Parathyroid adenoma (tissue), 2 donors: Measurements from ENCODE around the gene GRK3.

ENCODE experiments used
- H2AFZ ChIP-seq: fragments of 300-600 bp; sonication (generic); one replicate; pipeline ENCODE4 v1.7.0; 2017; ENCODE audit warnings: antibody characterized with exemption, mild to moderate bottlenecking
- H3K27ac ChIP-seq: fragments of 300-600 bp; sonication (generic); one replicate; pipeline ENCODE4 v1.7.0; 2017
- H3K27me3 ChIP-seq: fragments of 300-600 bp; sonication (generic); one replicate; pipeline ENCODE4 v1.7.0; 2017; ENCODE audit warnings: low read length; ENCODE audit not compliant: control insufficient read depth, insufficient read depth
- H3K36me3 ChIP-seq: fragments of 300-600 bp; sonication (generic); one replicate; pipeline ENCODE4 v1.7.0; 2017; ENCODE audit warnings: low read length; ENCODE audit not compliant: control insufficient read depth, insufficient read depth
- H3K4me1 ChIP-seq: fragments of 300-600 bp; sonication (generic); one replicate; pipeline ENCODE4 v1.7.0; 2017; ENCODE audit warnings: control low read depth
- H3K4me2 ChIP-seq: fragments of 300-600 bp; sonication (generic); one replicate; pipeline ENCODE4 v1.7.0; 2017; ENCODE audit warnings: low read length
- H3K4me3 ChIP-seq: fragments of 300-600 bp; sonication (generic); one replicate; pipeline ENCODE4 v1.7.0; 2017; ENCODE audit warnings: low read depth, low read length
- H3K79me2 ChIP-seq: fragments of 300-600 bp; sonication (generic); one replicate; pipeline ENCODE4 v1.7.0; 2017; ENCODE audit warnings: control low read depth
- H3K9ac ChIP-seq: fragments of 300-600 bp; sonication (generic); one replicate; pipeline ENCODE4 v1.7.0; 2017; ENCODE audit warnings: mild to moderate bottlenecking
- H3K9me3 ChIP-seq: fragments of 300-600 bp; sonication (generic); one replicate; pipeline ENCODE4 v1.7.0; 2017; ENCODE audit warnings: low read length; ENCODE audit not compliant: control insufficient read depth
- CTCF ChIP-seq: fragments of 300-600 bp; sonication (generic); IDR thresholded peaks from one replicate; pipeline ENCODE4 v1.7.0; 2017; ENCODE audit warnings: antibody characterized with exemption, mild to moderate bottlenecking
- donor health status: primary hyperparathyroidism.

The GRK3 gene

DNA sequence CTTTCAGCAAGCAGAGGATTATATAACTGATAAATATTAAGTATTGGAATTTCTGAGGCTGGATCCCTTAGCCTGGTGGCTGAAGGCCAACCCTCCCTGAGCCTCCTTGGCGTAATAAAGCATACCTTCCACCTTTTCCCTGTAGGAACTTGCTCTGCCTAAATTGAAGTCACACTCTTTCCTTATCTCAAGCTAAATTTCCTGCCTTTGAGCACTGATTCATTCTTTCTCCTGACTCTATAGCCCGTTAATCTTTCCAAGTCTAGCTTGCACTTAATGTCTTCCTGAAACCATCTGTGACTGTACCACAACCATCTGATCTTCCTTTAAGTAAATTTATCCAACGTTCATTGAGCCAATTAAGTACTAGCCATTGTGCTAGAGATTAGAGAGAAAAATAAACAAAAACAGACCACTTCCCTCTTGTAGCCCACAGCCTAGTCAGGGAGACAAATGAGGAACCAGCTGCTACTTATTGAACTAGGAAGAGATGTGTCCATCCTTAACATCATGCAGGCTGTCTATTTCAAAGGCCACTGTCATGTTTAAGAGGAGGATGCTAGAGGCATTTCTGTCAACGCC is 62.9 kb downstream of the GRK3 start:
- Histone ChIP-seq H3K79me2 (no peaks in the 10 kb centered on the region), H3K4me3 (no peak overlapping the region), H3K9me3 (no peaks in the 10 kb centered on the region), H3K36me3 (no peaks in the 10 kb centered on the region), H3K4me1 (no peaks in the 10 kb centered on the region), H3K27me3 (no peaks in the 10 kb centered on the region), H3K4me2 (no peak overlapping the region), H3K9ac (no peak overlapping the region), H2AFZ (no peak overlapping the region), H3K27ac (no peak overlapping the region)
- TF ChIP-seq CTCF = no peak

- Histone ChIP-seq H3K27ac (no peak overlapping the region), H3K79me2 (no peaks in the 10 kb centered on the region), H3K4me3 (no peak overlapping the region), H3K4me2 (no peak overlapping the region), H3K36me3 (no peaks in the 10 kb centered on the region), H2AFZ (no peak overlapping the region), H3K9ac (no peak overlapping the region), H3K27me3 (no peaks in the 10 kb centered on the region), H3K4me1 (no peaks in the 10 kb centered on the region), H3K9me3 (no peaks in the 10 kb centered on the region)
- TF ChIP-seq CTCF = no peak
Measured at GRCh38 chr22:25628494-25628893, 64.0 kb downstream of the GRK3 start.

DNA sequence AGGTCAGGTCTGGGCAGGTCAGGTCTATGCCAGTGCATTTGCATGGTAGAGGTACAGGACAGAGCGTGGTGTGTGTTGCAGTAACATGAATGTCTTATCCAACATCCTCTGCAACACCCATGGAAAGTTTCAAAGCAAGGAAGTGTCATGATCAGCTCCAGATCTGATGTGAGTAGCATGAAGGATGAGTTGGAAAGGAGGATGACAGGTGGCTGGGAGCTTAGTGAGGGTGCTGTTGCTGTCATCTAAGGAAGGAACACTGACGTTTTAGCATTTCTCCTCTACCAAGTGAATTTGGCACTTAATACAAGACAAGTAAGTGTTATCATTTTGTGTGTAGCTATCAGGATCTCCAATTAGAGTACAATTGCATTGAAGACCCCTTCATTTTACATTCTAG is 65.1 kb downstream of the GRK3 start:
- Histone ChIP-seq H3K27ac (no peak overlapping the region), H2AFZ (no peak overlapping the region), H3K36me3 (no peaks in the 10 kb centered on the region), H3K9me3 (no peaks in the 10 kb centered on the region), H3K9ac (no peak overlapping the region), H3K4me3 (no peak overlapping the region), H3K4me2 (no peak overlapping the region), H3K4me1 (no peaks in the 10 kb centered on the region), H3K27me3 (no peaks in the 10 kb centered on the region), H3K79me2 (no peaks in the 10 kb centered on the region)
- TF ChIP-seq CTCF = no peak

- Histone ChIP-seq H3K4me2 (no peak overlapping the region), H3K4me1 (no peaks in the 10 kb centered on the region), H3K36me3 (no peaks in the 10 kb centered on the region), H3K4me3 (no peak overlapping the region), H2AFZ (no peak overlapping the region), H3K27me3 (no peaks in the 10 kb centered on the region), H3K27ac (no peak overlapping the region), H3K79me2 (no peaks in the 10 kb centered on the region), H3K9me3 (no peaks in the 10 kb centered on the region), H3K9ac (no peak overlapping the region)
- no peak for TF ChIP-seq CTCF
Measured at GRCh38 chr22:25630447-25630846, 66.0 kb downstream of the GRK3 start.

DNA sequence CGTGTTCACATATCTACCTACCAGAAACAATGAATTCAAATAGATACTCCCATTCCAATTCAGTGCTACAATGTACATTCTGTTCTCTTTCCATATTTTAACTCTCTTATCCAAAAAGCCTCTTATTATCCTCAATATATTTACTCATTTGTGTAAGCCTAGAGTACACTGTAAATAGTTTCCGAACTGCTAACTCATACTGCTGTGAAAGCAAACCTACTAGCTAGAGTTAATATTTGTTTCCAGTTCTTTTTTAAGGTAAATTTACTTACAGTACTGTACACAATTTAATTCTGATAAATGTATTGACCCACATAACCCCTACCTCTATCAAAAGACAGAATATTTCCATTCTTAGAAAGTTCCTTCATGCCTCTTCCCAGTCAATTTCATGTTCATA is 71.8 kb downstream of the GRK3 start:
- no peaks in the 10 kb centered on the region for H3K79me2 ChIP-seq
- no peaks in the 10 kb centered on the region for H3K9me3 ChIP-seq
- no peak for TF ChIP-seq CTCF
- no peaks in the 10 kb centered on the region for H3K36me3 ChIP-seq
- H3K4me1 ChIP-seq = no peaks in the 10 kb centered on the region
- H3K27me3 ChIP-seq = no peaks in the 10 kb centered on the region
- no peak overlapping the region for H3K4me3 ChIP-seq
- H3K4me2 ChIP-seq = no peak overlapping the region
- H3K9ac ChIP-seq = no peak overlapping the region
- no peak overlapping the region for H3K27ac ChIP-seq
- H2AFZ ChIP-seq = no peak overlapping the region
